Endothelial cell of umbilical vein (primary cell): ENCODE measurements around the gene CX3CR1. TPM values are rescaled to one million over a fixed set of nuclear protein-coding genes. Genes with fewer than 3 reads are reported as not detected.

Experiments used
- BruUV-seq: library from RNA; stranded (reverse); fragments of 400-500 nt; replicated peaks from 2 replicates; lab custom pipeline; 2021; lab: Mats Ljungman, UMichigan
- CTCF ChIA-PET: fragments of 300-600, 350-600 bp; sonication (Branson Sonifier 250); formaldehyde crosslinking; loops from one replicate; lab custom pipeline; 2021; ENCODE audit warnings: antibody characterized with exemption, inconsistent platforms; lab: Charles Lee
- POLR2A ChIA-PET: fragments of 300-600, 350-600 bp; sonication (Branson Sonifier 250); formaldehyde crosslinking; loops from one replicate; lab custom pipeline; 2021; ENCODE audit warnings: antibody characterized with exemption, inconsistent platforms; lab: Charles Lee
- DNase-seq: peaks from one replicate; pipeline ENCODE4 v3.0.0-alpha.2; 2011; ENCODE audit warnings: low read depth, low spot score
- FAIRE-seq: peaks from 2 replicates; lab custom pipeline; 2011; peaks lifted over from hg19 to GRCh38; lab: Jason Lieb, UNC
- H2AFZ ChIP-seq: 2 replicates; pipeline ENCODE4 v1.6.0; 2012; ENCODE audit warnings: low read depth, low read length, control low read depth, inconsistent platforms
- H3K27ac ChIP-seq: 2 replicates; pipeline ENCODE4 v1.5.1; 2011; ENCODE audit warnings: low read depth, mild to moderate bottlenecking, control low read depth, low read length, moderate library complexity; ENCODE audit not compliant: insufficient read depth
- H3K27me3 ChIP-seq, 2 experiments: 2 replicates each; pipeline versions ENCODE4 v1.6.0 to v1.6.1; 2011; ENCODE audit warnings: low read length in 2 of 2, mixed read lengths in 1 of 2; ENCODE audit not compliant: control insufficient read depth in 2 of 2, insufficient read depth in 2 of 2
- H3K36me3 ChIP-seq, 2 experiments: 2 replicates in 1 of 2; 3 replicates in 1 of 2; pipeline ENCODE4 v1.5.1; 2011; ENCODE audit warnings: low read length in 2 of 2, mild to moderate bottlenecking in 1 of 2, moderate library complexity in 1 of 2; ENCODE audit not compliant: control insufficient read depth in 2 of 2, insufficient read depth in 2 of 2; ENCODE audit errors: extremely low read depth in 1 of 2
- H3K4me1 ChIP-seq: 3 replicates; pipeline ENCODE4 v1.5.1; 2011; ENCODE audit warnings: mild to moderate bottlenecking, low read length; ENCODE audit not compliant: control insufficient read depth, insufficient read depth; ENCODE audit errors: extremely low read depth
- H3K4me2 ChIP-seq: 2 replicates; pipeline ENCODE4 v1.6.1; 2011; ENCODE audit warnings: low read length, control low read depth, mixed read lengths; ENCODE audit not compliant: insufficient read depth
- H3K4me3 ChIP-seq, 3 experiments: fragments of 200-600 bp in 1 of 3; sonication (generic), shearing (Covaris generic) in 1 of 3; replicated peaks in 1 of 3; 2 replicates each; pipeline ENCODE4 v1.5.1; 2011 to 2016; ENCODE audit warnings: control low read depth in 3 of 3, low read length in 3 of 3, mild to moderate bottlenecking in 2 of 3, inconsistent platforms in 1 of 3, low read depth in 1 of 3, moderate library complexity in 1 of 3; ENCODE audit not compliant: insufficient read depth in 1 of 3
- H3K79me2 ChIP-seq: 2 replicates; pipeline ENCODE4 v1.6.0; 2012; ENCODE audit warnings: low read length, inconsistent platforms; ENCODE audit not compliant: control insufficient read depth, insufficient read depth
- H3K9ac ChIP-seq: replicated peaks from 2 replicates; pipeline ENCODE3; 2011; ENCODE audit warnings: low read length, control low read depth; ENCODE audit not compliant: insufficient read depth; ENCODE audit errors: extremely low read depth
- H3K9me1 ChIP-seq: replicated peaks from 3 replicates; pipeline ENCODE4 v1.6.0; 2011; ENCODE audit warnings: mild to moderate bottlenecking, low read length; ENCODE audit not compliant: control insufficient read depth, insufficient read depth; ENCODE audit errors: extremely low read depth
- H3K9me3 ChIP-seq: replicated peaks from 2 replicates; pipeline ENCODE4 v1.5.1; 2012; ENCODE audit warnings: low read length, inconsistent platforms; ENCODE audit not compliant: control insufficient read depth, insufficient read depth
- H4K20me1 ChIP-seq: replicated peaks from 2 replicates; pipeline ENCODE3; 2011; ENCODE audit warnings: mild to moderate bottlenecking, low read length; ENCODE audit not compliant: control insufficient read depth, insufficient read depth; ENCODE audit errors: extremely low read depth
- CTCF ChIP-seq, 2 donors: IDR thresholded peaks; 1 replicate in 1 of 2; 2 replicates in 1 of 2; pipeline ENCODE4 v1.5.1; 2011; ENCODE audit warnings: low read length in 2 of 2, mild to moderate bottlenecking in 2 of 2, moderate library complexity in 2 of 2, control low read depth in 1 of 2, inconsistent platforms in 1 of 2, low read depth in 1 of 2; ENCODE audit not compliant: insufficient read depth in 1 of 2; ENCODE audit errors: extremely low read depth in 1 of 2
- EZH2 ChIP-seq: IDR thresholded peaks from 2 replicates; pipeline ENCODE4 v1.6.1; 2012; ENCODE audit warnings: borderline replicate concordance, low read depth, mild to moderate bottlenecking, moderate library complexity, low read length, inconsistent platforms; ENCODE audit not compliant: severe bottlenecking
- FOS ChIP-seq: IDR thresholded peaks from 2 replicates; pipeline ENCODE4 v1.6.1; 2011; ENCODE audit warnings: mild to moderate bottlenecking, low read length, moderate library complexity, borderline replicate concordance; ENCODE audit not compliant: insufficient read depth
- GATA2 ChIP-seq: IDR thresholded peaks from 2 replicates; pipeline ENCODE4 v1.7.0; 2011; ENCODE audit warnings: low read depth, mild to moderate bottlenecking, moderate library complexity, mixed read lengths, low read length; ENCODE audit not compliant: insufficient read length, insufficient read depth
- JUN ChIP-seq: IDR thresholded peaks from 2 replicates; pipeline ENCODE4 v1.6.1; 2011; ENCODE audit warnings: borderline replicate concordance, low read depth; ENCODE audit not compliant: insufficient read length, insufficient read depth
- MAX ChIP-seq: IDR thresholded peaks from 2 replicates; pipeline ENCODE4 v1.6.1; 2011; ENCODE audit not compliant: insufficient read depth, insufficient read length
- MYC ChIP-seq: IDR thresholded peaks from one replicate; pipeline ENCODE4 v1.6.1; 2011; ENCODE audit warnings: mild to moderate bottlenecking, low read depth, low read length
- POLR2A ChIP-seq: IDR thresholded peaks from 2 replicates; pipeline ENCODE4 v1.6.1; 2012; ENCODE audit warnings: low read depth, mild to moderate bottlenecking, control low read depth, low read length
- POLR2AphosphoS5 ChIP-seq: IDR thresholded peaks from 2 replicates; pipeline ENCODE4 v1.6.1; 2012; ENCODE audit warnings: low read depth, mild to moderate bottlenecking, control low read depth, low read length, moderate library complexity; ENCODE audit not compliant: insufficient read depth
- dilution Hi-C: fragments of 300-500 bp; cut with MboI; formaldehyde crosslinking; loops from one replicate; pipeline ENCODE4 v1.15.0; 2019; ENCODE audit warnings: low sequenced_read_pairs; ENCODE audit not compliant: extremely low pct_ligation_motif_present
- intact Hi-C: fragments of 100-400 bp; cut with micrococcal nuclease; formaldehyde crosslinking; loops from one replicate; pipeline ENCODE4 v1.10.0; 2022
- polyA plus RNA-seq, 4 experiments: library from polyadenylated mRNA; depleted of rRNA in 3 of 4; stranded (reverse) in 3 of 4; unstranded in 1 of 4; fragments of >200 nt; gene quantifications; 2 replicates each; pipeline versions ENCODE4 v1.2.1 to v1.2.3, GENCODE V29; 2011 to 2012; ENCODE audit warnings: missing spikeins in 1 of 4
- total RNA-seq: library from RNA; stranded (reverse); gene quantifications from 2 replicates; pipeline ENCODE4 v1.2.3, GENCODE V29; 2021

The CX3CR1 gene
- total and polyA plus RNA-seq, 2 donors (not counting 3 experiments of a cell fraction or from before 2014, with no cell fraction given): not detected

GRCh38 chr3:39319249-39319648 is 39.4 kb upstream of the CX3CR1 start:
- no TSS peak for BruUV-seq
- Histone ChIP-seq H3K4me2 (no peak overlapping the region), H2AFZ (no peak overlapping the region), H3K9ac (no peak overlapping the region), H3K4me3 (no peak overlapping the region), H3K4me1 (no peaks in the 10 kb centered on the region), H3K9me3 (no peaks in the 10 kb centered on the region), H4K20me1 (no peaks in the 10 kb centered on the region), H3K27me3 (no peaks in the 10 kb centered on the region), H3K36me3 (no peaks in the 10 kb centered on the region), H3K9me1 (no peaks in the 10 kb centered on the region), H3K27ac (no peak overlapping the region), H3K79me2 (no peaks in the 10 kb centered on the region)
- CTCF ChIA-PET: interaction anchor here (0.8 to 1.0 kb wide), 2 partner anchors 10 to 28 kb away, joined by 3 to 6 read pairs; no protein-coding TSS in a partner anchor
- FAIRE-seq (no peak), DNase-seq (no peak)
- dilution Hi-C loops (no loop called here), intact Hi-C loops (no loop called here)
- POLR2A ChIA-PET: no interaction called here
- no peak for TF ChIP-seq MAX

- no peak overlapping the region for H3K9ac ChIP-seq
- no peaks in the 10 kb centered on the region for H3K36me3 ChIP-seq
- TF ChIP-seq EZH2 (no peak), CTCF (IDR thresholded peaks at IDR 0.05; ENCODE audit: extremely low read depth in 1 of 2, insufficient read depth in 1 of 2, low read depth in 1 of 2, low read length in 2 of 2) (no peak), JUN (no peak), GATA2 (no peak), MAX (no peak), FOS (no peak), POLR2A (no peak), MYC (no peak), POLR2AphosphoS5 (no peak)
- no peaks in the 10 kb centered on the region for H3K4me1 ChIP-seq
- no peaks in the 10 kb centered on the region for H3K9me1 ChIP-seq
- DNase-seq (no peak), FAIRE-seq (no peak)
- H3K4me3 ChIP-seq: no peak overlapping the region
- dilution Hi-C loops (no loop called here), intact Hi-C loops (no loop called here)
- H2AFZ ChIP-seq: no peak overlapping the region
- H3K9me3 ChIP-seq: no peaks in the 10 kb centered on the region
- ChIA-PET CTCF (interaction anchor here (0.8 to 1.0 kb wide), 2 partner anchors 9 to 27 kb away, joined by 3 to 6 read pairs; no protein-coding TSS in a partner anchor), POLR2A (no interaction called here)
- H4K20me1 ChIP-seq: no peaks in the 10 kb centered on the region
- H3K27me3 ChIP-seq: no peaks in the 10 kb centered on the region
- H3K79me2 ChIP-seq: no peaks in the 10 kb centered on the region
- no peak overlapping the region for H3K27ac ChIP-seq
- no peak overlapping the region for H3K4me2 ChIP-seq
- BruUV-seq: no TSS peak
These were observed 38.5 kb upstream of the CX3CR1 start for GRCh38 chr3:39318301-39318700.
